HG03108 (cell line): ENCODE data around the gene INSM1.

Experiments
- ATAC-seq: cut with Tn5 transposase; IDR thresholded peaks from one replicate; pipeline ENCODE4 v1.9.1; 2021; ENCODE audit warnings: moderate library complexity; ENCODE audit not compliant: unreplicated experiment

The INSM1 gene

DNA sequence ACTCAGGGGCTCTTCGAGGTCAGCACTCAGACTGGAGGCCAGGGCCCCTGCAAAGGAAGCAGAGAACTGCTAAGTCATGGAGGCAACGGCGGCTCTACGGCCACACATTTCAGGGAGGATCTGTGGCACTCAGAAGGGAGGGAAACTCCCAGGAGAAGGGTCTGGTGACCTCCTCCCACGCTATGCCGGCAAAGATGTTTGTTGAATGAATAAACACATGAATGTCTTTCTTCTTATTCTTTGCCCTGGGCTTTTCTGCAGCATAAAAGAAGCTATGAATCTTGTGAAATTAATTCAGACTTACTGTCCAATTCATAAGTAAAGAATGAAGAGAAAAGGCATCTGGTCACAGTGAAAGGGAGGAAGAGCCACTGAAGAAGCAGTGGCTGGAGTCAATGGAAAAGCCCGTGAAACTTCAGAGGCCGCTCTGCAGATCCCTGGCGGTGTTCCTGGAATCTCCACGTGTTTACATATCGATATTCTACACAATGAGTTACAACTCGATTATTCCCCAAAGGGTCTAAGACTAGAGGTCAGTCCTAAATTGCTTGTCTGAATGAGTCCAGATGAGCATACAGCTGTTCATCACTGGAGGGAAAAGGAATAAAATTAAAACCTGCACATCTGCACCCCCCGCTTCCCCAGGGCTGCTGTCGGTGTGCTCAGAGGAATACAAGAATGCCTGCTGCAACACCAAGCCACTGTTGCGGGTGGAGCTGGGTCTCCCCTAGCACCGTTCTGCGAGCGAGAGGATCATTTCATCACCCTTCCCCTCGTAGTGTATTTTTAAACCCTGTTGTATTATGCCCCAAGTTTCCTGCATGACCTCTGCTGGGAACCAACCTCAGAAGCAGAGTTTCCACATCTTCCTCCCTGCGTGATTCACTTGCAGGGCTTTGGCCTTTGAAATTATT, 25.6 kb downstream of the INSM1 start:
- no peak for ATAC-seq

GRCh38 chr20:20395087-20395486, 27.2 kb downstream of the INSM1 start:
- no peak for ATAC-seq

GRCh38 chr20:20395903-20396568, 28.1 kb downstream of the INSM1 start:
- no peak for ATAC-seq

GRCh38 chr20:20396794-20397193, 28.9 kb downstream of the INSM1 start:
- no peak for ATAC-seq

GRCh38 chr20:20398123-20398522, 30.2 kb downstream of the INSM1 start:
- ATAC-seq = no peak

GRCh38 chr20:20399531-20400500, 31.9 kb downstream of the INSM1 start:
- ATAC-seq = no peak

- no peak for ATAC-seq
These were observed 34.1 kb downstream of the INSM1 start for GRCh38 chr20:20401991-20402390.

GRCh38 chr20:20404633-20405032, 36.7 kb downstream of the INSM1 start:
- no peak for ATAC-seq

- no peak for ATAC-seq
These were observed 37.7 kb downstream of the INSM1 start for GRCh38 chr20:20405623-20406022.

GRCh38 chr20:20406306-20406705, 38.4 kb downstream of the INSM1 start:
- no peak for ATAC-seq

DNA sequence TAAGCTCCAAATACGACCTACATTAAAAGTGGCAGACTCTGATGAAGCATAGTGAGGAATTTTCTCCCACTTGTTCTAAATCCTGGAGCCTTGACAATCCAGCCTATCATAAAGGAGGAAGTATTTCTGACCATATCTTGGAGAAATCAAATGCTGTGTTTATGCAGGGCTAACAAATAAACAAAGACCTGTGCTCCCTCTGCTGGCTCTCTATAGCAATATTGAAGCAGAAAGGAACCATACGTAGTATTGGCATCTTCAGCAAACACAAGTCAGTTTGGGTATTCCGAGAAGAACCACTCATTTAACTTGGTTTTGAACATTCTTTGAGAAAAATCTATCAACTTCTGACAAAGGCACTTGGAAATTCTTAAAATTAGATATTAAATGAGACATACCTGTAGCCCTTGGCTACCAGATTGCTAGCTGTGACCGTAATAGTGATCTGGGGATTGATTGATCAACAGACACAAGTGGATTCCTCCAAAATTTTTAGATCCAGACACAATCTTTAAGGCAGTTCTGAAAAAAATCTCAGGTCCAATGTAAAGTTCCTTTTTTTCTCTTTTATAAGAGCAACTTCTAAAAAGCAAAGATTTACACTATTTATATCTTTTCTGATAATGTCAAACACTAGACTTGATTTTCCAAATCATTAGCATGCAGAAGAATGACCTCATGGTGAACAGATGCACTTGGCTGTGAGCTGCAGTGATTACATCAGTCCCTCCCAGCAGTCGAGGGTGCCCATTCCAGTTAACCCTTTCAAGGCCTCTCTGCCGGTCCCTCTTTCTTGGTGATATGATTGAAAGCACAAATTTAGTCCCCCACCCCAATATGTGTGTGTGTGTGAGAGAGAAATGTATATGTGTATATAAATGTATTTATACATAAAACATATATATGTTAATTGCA, 40.2 kb downstream of the INSM1 start:
- ATAC-seq = no peak

DNA sequence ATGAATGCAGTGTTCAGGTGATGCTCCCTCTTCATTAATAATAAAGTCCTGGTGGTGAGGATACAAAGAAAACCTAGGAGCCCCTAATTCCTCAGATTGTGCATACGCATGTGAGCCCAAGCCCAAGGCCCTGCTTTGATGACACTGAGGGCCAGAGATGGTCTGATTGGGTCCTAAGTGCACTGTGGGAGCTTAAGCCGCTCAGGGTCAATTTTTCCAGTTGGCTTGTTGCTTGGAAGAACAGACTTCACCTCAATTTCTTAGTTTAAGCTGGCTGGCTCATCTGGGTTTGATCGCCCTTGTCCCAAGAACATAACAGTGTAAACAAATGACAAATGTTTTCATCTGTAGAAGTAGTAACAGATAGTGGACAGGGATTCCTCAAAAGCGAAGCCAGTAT, 41.4 kb downstream of the INSM1 start:
- no peak for ATAC-seq

DNA sequence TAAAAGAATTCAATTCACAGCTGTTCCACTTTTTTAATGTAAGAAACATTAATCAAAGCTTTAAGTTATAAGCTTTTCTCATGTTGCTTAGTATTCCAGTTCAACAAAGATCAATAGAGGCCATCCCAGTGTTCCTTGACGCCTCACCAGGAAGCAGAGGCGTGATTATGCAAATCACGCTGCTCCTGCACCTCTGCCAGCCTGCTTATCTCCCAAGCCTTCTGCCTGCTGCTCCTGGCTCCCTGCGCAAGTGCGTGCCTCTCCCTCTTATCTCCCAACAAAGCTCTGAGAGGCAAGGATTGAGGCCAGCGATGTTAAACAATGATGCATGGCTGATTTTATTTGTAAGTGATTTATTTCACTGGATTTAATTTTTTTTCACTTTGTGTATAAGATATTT, 42.8 kb downstream of the INSM1 start:
- no peak for ATAC-seq

DNA sequence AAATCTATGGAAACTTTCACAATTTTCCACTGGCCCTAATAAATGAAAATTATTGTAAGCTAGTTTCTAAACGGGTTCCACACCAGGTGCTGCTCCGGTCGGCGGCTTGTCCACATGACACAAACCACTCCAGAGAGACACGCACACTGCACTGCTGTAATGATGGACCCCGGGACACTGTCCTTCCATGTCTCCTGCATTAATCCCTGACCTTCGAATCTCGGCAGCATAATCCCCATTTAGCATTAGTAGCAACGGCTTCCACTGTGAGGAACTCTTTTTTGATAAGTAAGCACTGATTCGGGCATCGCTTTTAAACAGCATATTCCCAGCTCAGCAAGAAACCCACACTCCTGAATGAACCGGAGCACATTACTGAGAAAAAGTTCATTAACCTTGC, 43.5 kb downstream of the INSM1 start:
- ATAC-seq = no peak

GRCh38 chr20:20411836-20412235, 43.9 kb downstream of the INSM1 start:
- ATAC-seq = no peak

GRCh38 chr20:20412750-20413149, 44.8 kb downstream of the INSM1 start:
- ATAC-seq = no peak

DNA sequence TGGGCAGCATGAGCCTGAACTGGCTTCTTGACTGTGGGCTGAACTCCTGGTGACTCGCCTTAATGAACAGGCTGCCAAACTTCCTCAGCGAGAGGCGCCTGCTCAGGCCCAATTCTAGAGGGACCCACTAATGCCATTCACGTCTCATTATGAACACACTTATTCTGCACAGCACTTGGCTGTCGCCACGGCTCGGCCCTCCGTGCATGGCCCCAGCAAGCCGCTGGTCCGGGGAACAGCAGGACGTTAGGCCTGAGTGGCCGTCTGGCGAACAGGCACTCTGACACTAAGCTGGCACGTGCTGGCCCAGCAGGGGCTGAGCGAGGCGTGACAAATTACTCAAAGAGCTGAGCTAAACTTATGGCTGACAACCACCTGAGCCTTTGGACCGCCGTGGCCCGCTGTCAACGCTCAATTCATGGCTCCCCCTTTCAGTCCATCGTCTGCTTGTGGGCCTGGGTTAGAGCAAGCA, 45.9 kb downstream of the INSM1 start:
- ATAC-seq = no peak

DNA sequence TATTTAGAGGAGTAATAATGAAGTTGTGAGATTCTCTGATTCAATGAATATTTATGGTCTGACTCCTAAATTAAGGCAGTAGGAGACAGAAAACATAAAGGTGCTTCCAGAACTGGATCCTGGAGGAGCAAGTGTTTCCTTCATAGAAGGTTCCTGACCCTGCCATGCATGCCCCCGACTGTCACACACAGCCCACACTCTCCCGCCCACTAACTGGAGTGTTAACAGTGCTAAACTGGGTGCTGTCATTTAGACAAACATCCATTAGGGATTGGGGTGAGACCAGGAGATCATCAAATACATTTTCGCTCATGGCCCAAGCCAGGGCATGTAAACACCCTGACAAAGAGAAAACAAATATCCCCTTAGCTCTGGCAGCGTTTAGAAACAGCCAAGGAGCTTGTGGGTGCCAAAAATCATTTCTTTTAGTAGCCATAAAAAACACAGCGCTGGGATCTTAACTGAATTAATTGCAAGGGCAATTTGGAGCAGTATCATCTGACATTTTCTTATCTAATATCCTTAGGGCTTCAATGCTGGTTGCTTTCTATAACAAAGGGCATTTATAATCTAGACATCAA, 46.8 kb downstream of the INSM1 start:
- ATAC-seq = no peak

- ATAC-seq = no peak
These were observed 47.4 kb downstream of the INSM1 start for GRCh38 chr20:20415321-20415720.
